Measurements from ENCODE around the gene KRT1.

KRT1 gene

GRCh38 chr12:52631676-52632459, 48.3 kb downstream of the KRT1 start:
- no peaks in the 10 kb centered on the region for H3K9me3 ChIP-seq (replicated peaks in 1 of 11)
- TF ChIP-seq Cebpa-rat (IDR thresholded peaks at IDR 0.05), result no peak
- peak overlapping the region in 9 of 11 experiments; percentile 46 to 78 (median 69); a peak in 16 of 22 replicates for H3K4me2 ChIP-seq
- H3K4me1 ChIP-seq, result peaks cover 11 to 50% (median 40%) of the 10 kb centered on the region in 10 experiments; a peak in 17 of 20 replicates
- H4K20me1 ChIP-seq, result no peaks in the 10 kb centered on the region
- 0 out of 22 replicates have a peak overlapping the region, but pooled peaks of 1 of the 11 experiments have one; percentile 52 for H3K9ac ChIP-seq
- no peaks in the 10 kb centered on the region for H3K36me3 ChIP-seq
- H3K27ac ChIP-seq, result peak overlapping the region in 7 of 11 experiments; percentile 6 to 78 (median 71); a peak in 12 of 22 replicates
- H3K27me3 ChIP-seq, result no peaks in the 10 kb centered on the region
- H3K4me3 ChIP-seq, result no peak overlapping the region

GRCh38 chr12:52631264-52631663, 48.9 kb downstream of the KRT1 start:
- Histone ChIP-seq H3K4me3 (no peak overlapping the region), H3K36me3 (no peaks in the 10 kb centered on the region), H4K20me1 (no peaks in the 10 kb centered on the region), H3K27ac (peak overlapping the region in 3 of 11 experiments; percentile 32 to 78 (median 77); a peak in 4 of 22 replicates), H3K9me3 (replicated peaks in 1 of 11) (no peaks in the 10 kb centered on the region), H3K9ac (no peak overlapping the region), H3K4me2 (peak overlapping the region in 8 of 11 experiments; percentile 2 to 78 (median 34); a peak in 12 of 22 replicates), H3K27me3 (no peaks in the 10 kb centered on the region), H3K4me1 (peaks cover 11 to 49% (median 40%) of the 10 kb centered on the region in 10 experiments; a peak in 17 of 20 replicates)
- TF ChIP-seq Cebpa-rat (IDR thresholded peaks at IDR 0.05), result no peak

GRCh38 chr12:52630599-52631200, 49.5 kb downstream of the KRT1 start:
- no peaks in the 10 kb centered on the region for H3K9me3 ChIP-seq (replicated peaks in 1 of 11)
- no peak overlapping the region for H3K9ac ChIP-seq
- H3K4me2 ChIP-seq, result peak overlapping the region in 9 of 11 experiments; percentile 2 to 78 (median 33); a peak in 17 of 22 replicates
- H3K27ac ChIP-seq, result peak overlapping the region in 3 of 11 experiments; percentile 21 to 78 (median 32); a peak in 5 of 22 replicates
- peaks cover 11 to 44% (median 40%) of the 10 kb centered on the region in 10 experiments; a peak in 17 of 20 replicates for H3K4me1 ChIP-seq
- H3K27me3 ChIP-seq, result no peaks in the 10 kb centered on the region
- no peaks in the 10 kb centered on the region for H4K20me1 ChIP-seq
- H3K36me3 ChIP-seq, result no peaks in the 10 kb centered on the region
- TF ChIP-seq Cebpa-rat (IDR thresholded peaks at IDR 0.05), result no peak
- H3K4me3 ChIP-seq, result no peak overlapping the region

GRCh38 chr12:52630008-52630500, 50.2 kb downstream of the KRT1 start:
- Histone ChIP-seq H3K9me3 (replicated peaks in 1 of 11) (no peaks in the 10 kb centered on the region; a peak in 1 of 22 replicates), H3K4me3 (no peak overlapping the region), H3K4me2 (peak overlapping the region in 6 of 11 experiments; percentile 16 to 78 (median 34); a peak in 6 of 22 replicates), H4K20me1 (no peaks in the 10 kb centered on the region), H3K27me3 (no peaks in the 10 kb centered on the region), H3K4me1 (peaks cover 11 to 44% (median 40%) of the 10 kb centered on the region in 10 experiments; a peak in 17 of 20 replicates), H3K36me3 (no peaks in the 10 kb centered on the region), H3K9ac (no peak overlapping the region), H3K27ac (peak overlapping the region in 1 of 11 experiments; percentile 78; a peak in 2 of 22 replicates)
- TF ChIP-seq Cebpa-rat (IDR thresholded peaks at IDR 0.05), result no peak

GRCh38 chr12:52629281-52630007, 50.8 kb downstream of the KRT1 start:
- H3K9me3 ChIP-seq (replicated peaks in 1 of 11), result peaks cover 0 to 2% (median 0%) of the 10 kb centered on the region in 11 experiments; a peak in 4 of 22 replicates
- no peak overlapping the region for H3K4me3 ChIP-seq
- H3K4me2 ChIP-seq, result no peak overlapping the region
- TF ChIP-seq Cebpa-rat (IDR thresholded peaks at IDR 0.05), result no peak
- H3K4me1 ChIP-seq, result peaks cover 11 to 43% (median 40%) of the 10 kb centered on the region in 10 experiments; a peak in 17 of 20 replicates
- no peak overlapping the region for H3K9ac ChIP-seq
- H3K27ac ChIP-seq, result 0 out of 22 replicates have a peak overlapping the region, but pooled peaks of 2 of the 11 experiments have one; percentile 8 to 78
- no peaks in the 10 kb centered on the region for H3K27me3 ChIP-seq
- H4K20me1 ChIP-seq, result no peaks in the 10 kb centered on the region
- H3K36me3 ChIP-seq, result no peaks in the 10 kb centered on the region

GRCh38 chr12:52628841-52629240, 51.4 kb downstream of the KRT1 start:
- H3K9ac ChIP-seq, result no peak overlapping the region

GRCh38 chr12:52628111-52628507, 52.1 kb downstream of the KRT1 start:
- TF ChIP-seq Cebpa-rat (IDR thresholded peaks at IDR 0.05), result no peak
- Histone ChIP-seq H3K4me1 (peaks cover 5 to 30% (median 26%) of the 10 kb centered on the region in 10 experiments; a peak in 17 of 20 replicates), H3K36me3 (no peaks in the 10 kb centered on the region), H4K20me1 (no peaks in the 10 kb centered on the region), H3K9me3 (replicated peaks in 1 of 11) (peaks cover 2 to 13% (median 10%) of the 10 kb centered on the region in 11 experiments; a peak in 12 of 22 replicates), H3K4me3 (no peak overlapping the region), H3K27me3 (no peaks in the 10 kb centered on the region), H3K9ac (no peak overlapping the region), H3K4me2 (no peak overlapping the region), H3K27ac (no peak overlapping the region)

More at GRCh38 chr12:52628841-52629240, 51.4 kb downstream of the KRT1 start:
- Histone ChIP-seq H3K27ac (0 out of 22 replicates have a peak overlapping the region, but pooled peaks of 1 of the 11 experiments have one; percentile 8), H3K27me3 (no peaks in the 10 kb centered on the region), H3K36me3 (no peaks in the 10 kb centered on the region), H3K4me1 (peaks cover 11 to 37% (median 34%) of the 10 kb centered on the region in 10 experiments; a peak in 17 of 20 replicates), H3K4me2 (no peak overlapping the region), H3K9me3 (replicated peaks in 1 of 11) (peaks cover 0 to 9% (median 6%) of the 10 kb centered on the region in 11 experiments; a peak in 10 of 22 replicates), H4K20me1 (no peaks in the 10 kb centered on the region), H3K4me3 (no peak overlapping the region)
- TF ChIP-seq Cebpa-rat (IDR thresholded peaks at IDR 0.05), result no peak

GRCh38 chr12:52627395-52628110, 52.7 kb downstream of the KRT1 start:
- H3K9ac ChIP-seq, result no peak overlapping the region
- no peaks in the 10 kb centered on the region for H3K27me3 ChIP-seq
- TF ChIP-seq Cebpa-rat (IDR thresholded peaks at IDR 0.05), result no peak
- H3K27ac ChIP-seq, result no peak overlapping the region
- H3K4me2 ChIP-seq, result no peak overlapping the region
- H3K4me1 ChIP-seq, result peaks cover 0 to 24% (median 21%) of the 10 kb centered on the region in 10 experiments; a peak in 16 of 20 replicates
- no peaks in the 10 kb centered on the region for H3K36me3 ChIP-seq
- peaks cover 5 to 16% (median 10%) of the 10 kb centered on the region in 11 experiments; a peak in 13 of 22 replicates for H3K9me3 ChIP-seq (replicated peaks in 1 of 11)
- H4K20me1 ChIP-seq, result no peaks in the 10 kb centered on the region
- no peak overlapping the region for H3K4me3 ChIP-seq

All from BLaER1 treated with 17β-estradiol and CSF1 and Interleukin-3, amounts not matched to agents 10 nM and 100 nM (cell line).